Left ventricle myocardium superior (tissue), 1 donor: ENCODE results near the gene HSPA6. TPM values are rescaled to one million over a fixed set of nuclear protein-coding genes. Genes with fewer than 3 reads are reported as not detected.
A peak's percentile ranks its signal among the peaks of the same experiment; 100 is the strongest.
"Not testable (repeated sequence)": the region's sequence is repeated elsewhere in the genome, so short reads cannot be mapped to it uniquely, and the experiment has no call there.

Source experiments
- ATAC-seq: fragments of 200-7000 bp; cut with Tn5 transposase; one replicate; pipeline ENCODE4 v1.9.1; 2020; ENCODE audit warnings: mild to moderate bottlenecking, moderate library complexity
- DNase-seq: peaks from one replicate; pipeline ENCODE4 v3.0.0-alpha.2; 2020
- intact Hi-C: fragments of 100-400 bp; cut with micrococcal nuclease; formaldehyde crosslinking; loops from one replicate; pipeline ENCODE4 v1.11.0; 2022
- long read RNA-seq: library from polyadenylated mRNA; unstranded; transcript quantifications from one replicate; pipeline ENCODE4 v2.0.0, GENCODE V29; 2021
- total RNA-seq: library from RNA; stranded (reverse); fragmentation: NEBNext Ultra II Directional; extraction: Animal tissue kit (Norgen Biotek cat#: 25700); gene quantifications from one replicate; pipeline ENCODE4 v1.2.1, GENCODE V29; 2021
- donor health status: DM: no; HTN: yes; CAD: no; lungs with severe emphysema.

Gene HSPA6
- total RNA-seq, result 1.1 TPM
- long read RNA-seq, partial matches to known transcripts, result 0 of 1 reads
- long read RNA-seq, other reads (novel, unspliced or antisense), result 0 of 1 reads

- DNase-seq, result peak; percentile 70
- intact Hi-C loops, result not testable (repeated sequence)
- peak; percentile 85 for ATAC-seq
Measured at GRCh38 chr1:161523817-161524741, at the start of gene HSPA6. Gene HSPA6, plus strand, starts transcription at chr1:161524540. Its CDS starts 119 bp downstream, at chr1:161524659.

GRCh38 chr1:161477711-161478110 is 46.6 kb upstream of the HSPA6 start:
- intact Hi-C loops, ATAC-seq, DNase-seq: not testable (repeated sequence)

- intact Hi-C loops, result no loop called here
- DNase-seq (no peak), ATAC-seq (no peak)
Measured at GRCh38 chr1:161478985-161479384, 45.4 kb upstream of the HSPA6 start.

- intact Hi-C loops, result loop anchor here (10.0 kb wide), 1 partner anchor 264 kb away; the partner anchor contains the start of gene DUSP12
- ATAC-seq, result no peak
- DNase-seq, result no peak
Measured at GRCh38 chr1:161480381-161481035, 43.8 kb upstream of the HSPA6 start.

- intact Hi-C loops, result loop anchor here (10.0 kb wide), 1 partner anchor 263 kb away; the partner anchor contains the start of gene DUSP12
- no peak for DNase-seq
- no peak for ATAC-seq
Measured at GRCh38 chr1:161481624-161482392, 42.5 kb upstream of the HSPA6 start.

GRCh38 chr1:161482610-161483009 is 41.7 kb upstream of the HSPA6 start:
- no peak for DNase-seq
- intact Hi-C loops, result loop anchor here (10.0 kb wide), 1 partner anchor 262 kb away; the partner anchor contains the start of gene DUSP12
- ATAC-seq, result no peak

- DNase-seq (no peak), ATAC-seq (no peak)
- intact Hi-C loops, result loop anchor here (10.0 kb wide), 1 partner anchor 261 kb away; the partner anchor contains the start of gene DUSP12
Measured at GRCh38 chr1:161483361-161483760, 41.0 kb upstream of the HSPA6 start.

GRCh38 chr1:161484613-161485012 is 39.7 kb upstream of the HSPA6 start:
- intact Hi-C loops, result loop anchor here (10.0 kb wide), 1 partner anchor 260 kb away; the partner anchor contains the start of gene DUSP12
- no peak for DNase-seq
- ATAC-seq, result no peak

GRCh38 chr1:161486806-161487741 is 37.3 kb upstream of the HSPA6 start:
- intact Hi-C loops, result loop anchor here (10.0 kb wide), 1 partner anchor 258 kb away; the partner anchor contains the start of gene DUSP12
- ATAC-seq (peak; percentile 84), DNase-seq (peak; percentile 46)

- no peak for DNase-seq
- intact Hi-C loops, result no loop called here
- no peak for ATAC-seq
Measured at GRCh38 chr1:161491472-161491871, 32.9 kb upstream of the HSPA6 start.

- no peak for DNase-seq
- intact Hi-C loops, result no loop called here
- ATAC-seq, result no peak
Measured at GRCh38 chr1:161492827-161493226, 31.5 kb upstream of the HSPA6 start.

GRCh38 chr1:161494091-161494735 is 30.1 kb upstream of the HSPA6 start:
- DNase-seq (no peak), ATAC-seq (no peak)
- intact Hi-C loops, result no loop called here

- ATAC-seq (no peak), DNase-seq (no peak)
- intact Hi-C loops, result no loop called here
Measured at GRCh38 chr1:161495490-161495889, 28.9 kb upstream of the HSPA6 start.

GRCh38 chr1:161497961-161498360 is 26.4 kb upstream of the HSPA6 start:
- intact Hi-C loops, result no loop called here
- no peak for DNase-seq
- ATAC-seq, result no peak

- intact Hi-C loops, result no loop called here
- no peak for DNase-seq
- no peak for ATAC-seq
Measured at GRCh38 chr1:161498646-161499045, 25.7 kb upstream of the HSPA6 start.

- ATAC-seq (peak; percentile 64), DNase-seq (no peak)
Measured at GRCh38 chr1:161499099-161500039, 25.0 kb upstream of the HSPA6 start.

More at GRCh38 chr1:161499099-161500039, 25.0 kb upstream of the HSPA6 start:
- intact Hi-C loops, result no loop called here
